Endothelial cell of umbilical vein (primary cell): ENCODE measurements around the gene ZNF581.

Experiments used
- CTCF ChIP-seq, 2 donors: IDR thresholded peaks; 1 replicate in 1 of 2; 2 replicates in 1 of 2; pipeline ENCODE4 v1.5.1; 2011; ENCODE audit warnings: low read length in 2 of 2, mild to moderate bottlenecking in 2 of 2, moderate library complexity in 2 of 2, control low read depth in 1 of 2, inconsistent platforms in 1 of 2, low read depth in 1 of 2; ENCODE audit not compliant: insufficient read depth in 1 of 2; ENCODE audit errors: extremely low read depth in 1 of 2
- EZH2 ChIP-seq: IDR thresholded peaks from 2 replicates; pipeline ENCODE4 v1.6.1; 2012; ENCODE audit warnings: borderline replicate concordance, low read depth, mild to moderate bottlenecking, moderate library complexity, low read length, inconsistent platforms; ENCODE audit not compliant: severe bottlenecking
- POLR2AphosphoS5 ChIP-seq: IDR thresholded peaks from 2 replicates; pipeline ENCODE4 v1.6.1; 2012; ENCODE audit warnings: low read depth, mild to moderate bottlenecking, control low read depth, low read length, moderate library complexity; ENCODE audit not compliant: insufficient read depth

- no peak for TF ChIP-seq POLR2AphosphoS5
- no peak for TF ChIP-seq CTCF (IDR thresholded peaks at IDR 0.05; ENCODE audit: extremely low read depth in 1 of 2, insufficient read depth in 1 of 2, low read depth in 1 of 2, low read length in 2 of 2)
- TF ChIP-seq EZH2: no peak
Measured at GRCh38 chr19:55637534-55637933, 5.9 kb upstream of the ZNF581 start.
